Activated CD4-positive, alpha-beta T cell treated with anti-CD3 and anti-CD28 coated beads, Interleukin-2, Interleukin-4, amounts not matched to agents 100 ng/mL and 50 ng/mL, durations not matched to agents 16 hours and 8 hours (primary cell): Measurements from ENCODE around the gene TTLL7.

Source experiments
- DNase-seq: peaks from one replicate; pipeline ENCODE4 v3.0.0-alpha.2; 2020; ENCODE audit warnings: low spot score

Gene TTLL7

GRCh38 chr1:83872515-83872914 lies 126.4 kb downstream of the TTLL7 start:
- DNase-seq, result no peak

- no peak for DNase-seq
These were observed 133.9 kb downstream of the TTLL7 start for GRCh38 chr1:83864991-83865390.

- peak; percentile 68 for DNase-seq
These were observed 138.3 kb downstream of the TTLL7 start for GRCh38 chr1:83860490-83861221.

GRCh38 chr1:83857716-83858115 lies 141.2 kb downstream of the TTLL7 start:
- no peak for DNase-seq

- DNase-seq, result no peak
These were observed 141.8 kb downstream of the TTLL7 start for GRCh38 chr1:83857103-83857502.

- DNase-seq, result no peak
These were observed 142.6 kb downstream of the TTLL7 start for GRCh38 chr1:83856381-83856780.

- DNase-seq, result no peak
These were observed 144.5 kb downstream of the TTLL7 start for GRCh38 chr1:83854456-83854855.

- DNase-seq, result no peak
These were observed 148.1 kb downstream of the TTLL7 start for GRCh38 chr1:83850834-83851233.

GRCh38 chr1:83849191-83850061 lies 149.5 kb downstream of the TTLL7 start:
- peak; percentile 22 for DNase-seq

- no peak for DNase-seq
These were observed 152.8 kb downstream of the TTLL7 start for GRCh38 chr1:83846138-83846537.

GRCh38 chr1:83845437-83846071 lies 153.4 kb downstream of the TTLL7 start:
- DNase-seq, result no peak

GRCh38 chr1:83844546-83844945 lies 154.4 kb downstream of the TTLL7 start:
- no peak for DNase-seq

GRCh38 chr1:83839566-83840173 lies 159.3 kb downstream of the TTLL7 start:
- DNase-seq, result no peak

- DNase-seq, result no peak
These were observed 160.4 kb downstream of the TTLL7 start for GRCh38 chr1:83838573-83838972.

- no peak for DNase-seq
These were observed 162.4 kb downstream of the TTLL7 start for GRCh38 chr1:83836543-83836942.

GRCh38 chr1:83834621-83835264 lies 164.2 kb downstream of the TTLL7 start:
- DNase-seq, result no peak

- no peak for DNase-seq
These were observed 166.7 kb downstream of the TTLL7 start for GRCh38 chr1:83832194-83832593.

- DNase-seq, result no peak
These were observed 169.8 kb downstream of the TTLL7 start for GRCh38 chr1:83829106-83829505.

- DNase-seq, result no peak
These were observed 170.5 kb downstream of the TTLL7 start for GRCh38 chr1:83828456-83828855.

GRCh38 chr1:83827741-83828140 lies 171.2 kb downstream of the TTLL7 start:
- no peak for DNase-seq

GRCh38 chr1:83822208-83822607 lies 176.7 kb downstream of the TTLL7 start:
- DNase-seq, result no peak

GRCh38 chr1:83819436-83819835 lies 179.5 kb downstream of the TTLL7 start:
- no peak for DNase-seq
